Stimulated activated naive CD8-positive, alpha-beta T cell treated with anti-CD3 and anti-CD28 coated beads, Interleukin-15, amount 100 ng/mL, for 72 hours (primary cell): ENCODE measurements around the gene SLC2A5.

Experiments used
- ATAC-seq: fragments of 150-1000 bp; cut with Tn5 transposase; 2 replicates; pipeline ENCODE4 v1.10.0; 2021; ENCODE audit warnings: mild to moderate bottlenecking, moderate library complexity
- DNase-seq, 2 donors: peaks; one replicate each; pipeline ENCODE4 v3.0.0; 2021 to 2022
- H3K27ac Mint-ChIP-seq, 2 donors: one replicate each; pipeline ENCODE4 v1.8.0; 2022; ENCODE audit warnings: mild to moderate bottlenecking in 2 of 2, mixed read lengths in 2 of 2, moderate library complexity in 2 of 2
- H3K27me3 Mint-ChIP-seq: one replicate; pipeline ENCODE4 v1.8.0; 2022; ENCODE audit warnings: mixed read lengths
- H3K4me1 Mint-ChIP-seq: one replicate; pipeline ENCODE4 v1.8.0; 2022; ENCODE audit warnings: mild to moderate bottlenecking, mixed read lengths
- H3K4me3 Mint-ChIP-seq, 2 donors: one replicate each; pipeline ENCODE4 v1.8.0; 2022; ENCODE audit warnings: mild to moderate bottlenecking in 2 of 2, mixed read lengths in 2 of 2, moderate library complexity in 1 of 2
- H3K9me3 Mint-ChIP-seq, 2 donors: one replicate each; pipeline ENCODE4 v1.8.0; 2022; ENCODE audit warnings: mixed read lengths in 2 of 2

Gene SLC2A5

DNA sequence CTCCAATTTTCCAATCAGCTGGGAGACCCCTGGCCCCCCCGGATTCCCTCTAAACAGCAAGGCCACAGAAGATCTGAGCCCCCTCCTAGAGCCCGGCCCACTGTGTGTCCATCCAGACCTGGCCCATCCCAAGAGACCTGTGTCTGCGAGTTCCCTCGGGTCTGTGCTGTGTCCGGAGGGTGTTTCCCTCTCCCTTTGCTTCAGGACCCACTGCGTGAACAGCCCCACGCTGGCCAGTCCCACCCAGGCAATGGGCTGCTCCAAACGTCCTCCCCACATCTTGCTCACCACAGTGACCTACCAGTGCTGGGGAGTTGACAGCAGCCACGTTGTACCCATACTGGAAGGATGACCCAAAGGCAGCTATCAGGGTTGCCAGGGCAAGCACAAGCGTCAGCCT lies 11.6 kb downstream of the SLC2A5 start:
- peak; percentile 12 for ATAC-seq
- DNase-seq, result no peak
- Mint-ChIP-seq H3K9me3 (no peaks in the 10 kb centered on the region), H3K27ac (no peak overlapping the region), H3K4me1 (no peaks in the 10 kb centered on the region), H3K4me3 (no peak overlapping the region), H3K27me3 (no peaks in the 10 kb centered on the region)

DNA sequence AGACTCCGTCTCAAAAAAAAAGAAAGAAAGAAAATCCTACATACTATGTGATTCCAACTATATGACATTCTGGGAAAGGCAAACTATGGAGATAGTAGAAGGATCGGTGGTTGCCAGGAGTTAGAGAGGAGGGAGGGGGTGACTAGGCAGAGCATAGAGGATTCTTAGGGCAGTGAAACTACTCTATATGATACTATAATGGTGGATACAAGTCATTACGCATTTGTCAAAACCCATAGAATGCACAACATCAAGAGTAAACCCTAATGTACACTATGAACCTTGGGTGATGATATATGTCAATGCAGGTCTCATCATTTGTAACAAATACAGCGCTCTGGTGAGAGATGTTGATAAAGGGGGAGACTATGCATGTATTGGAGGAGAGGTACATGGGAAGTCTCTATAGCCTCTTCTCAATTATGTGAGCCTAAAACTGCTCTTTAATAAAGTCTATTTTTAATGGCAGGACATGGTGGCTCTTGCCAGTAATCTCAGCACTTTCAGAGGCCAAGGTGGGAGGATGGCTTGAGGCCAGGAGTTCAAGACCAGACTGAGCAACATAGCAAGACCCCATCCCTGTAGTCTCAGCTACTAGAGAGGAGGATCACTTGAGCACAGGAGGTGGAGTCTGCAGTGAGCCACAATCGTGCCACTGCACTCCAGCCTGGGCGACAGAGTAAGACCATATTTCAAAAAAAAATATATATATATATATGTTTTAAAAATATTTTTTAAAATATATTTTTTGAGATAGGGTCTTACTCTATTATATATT lies 17.0 kb downstream of the SLC2A5 start:
- ATAC-seq (peak; percentile 40), DNase-seq (no peak)
- no peaks in the 10 kb centered on the region for H3K27me3 Mint-ChIP-seq
- H3K27ac Mint-ChIP-seq, result no peak overlapping the region
- H3K9me3 Mint-ChIP-seq, result no peaks in the 10 kb centered on the region
- H3K4me1 Mint-ChIP-seq, result no peaks in the 10 kb centered on the region
- no peak overlapping the region for H3K4me3 Mint-ChIP-seq

DNA sequence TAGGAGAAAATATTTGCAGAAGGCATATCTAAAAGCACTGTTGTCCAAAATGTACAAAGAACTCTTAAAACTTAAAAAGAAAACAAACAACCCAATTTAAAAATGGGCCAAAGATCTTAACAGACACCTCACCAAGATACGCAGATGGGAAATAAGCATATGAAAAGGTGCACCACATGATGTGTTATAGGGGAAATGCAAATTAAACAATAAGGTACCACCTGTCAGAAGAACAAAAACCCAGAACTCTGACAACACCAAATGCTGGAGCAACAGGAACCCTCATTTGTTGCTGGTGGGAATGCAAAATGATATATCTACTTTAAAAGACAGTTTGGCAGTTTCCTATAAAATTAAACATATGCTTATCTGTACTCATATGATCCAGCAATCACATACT lies 18.1 kb downstream of the SLC2A5 start:
- Mint-ChIP-seq H3K4me3 (no peak overlapping the region), H3K27ac (no peak overlapping the region), H3K27me3 (no peaks in the 10 kb centered on the region), H3K4me1 (no peaks in the 10 kb centered on the region), H3K9me3 (no peaks in the 10 kb centered on the region)
- ATAC-seq (no peak), DNase-seq (no peak)

DNA sequence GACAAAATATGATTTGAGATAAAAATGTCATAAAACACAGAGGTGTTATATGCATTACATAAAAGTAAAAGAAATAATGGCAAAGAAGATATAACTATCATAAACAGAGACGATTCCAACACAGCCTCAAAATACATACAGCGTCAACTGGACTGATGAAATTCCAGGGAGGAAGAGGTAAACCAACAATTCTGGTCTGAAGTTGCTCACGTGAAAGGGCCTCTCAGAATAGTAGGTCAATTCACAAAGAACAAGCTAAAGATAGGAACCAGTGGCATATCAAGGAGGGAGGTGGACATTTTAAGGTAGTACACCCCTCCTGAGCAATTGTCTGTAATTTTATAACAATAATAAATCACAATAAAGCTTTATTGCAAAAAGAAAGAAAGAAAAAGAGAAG lies 18.6 kb downstream of the SLC2A5 start:
- no peaks in the 10 kb centered on the region for H3K9me3 Mint-ChIP-seq
- no peak overlapping the region for H3K27ac Mint-ChIP-seq
- DNase-seq, result no peak

DNA sequence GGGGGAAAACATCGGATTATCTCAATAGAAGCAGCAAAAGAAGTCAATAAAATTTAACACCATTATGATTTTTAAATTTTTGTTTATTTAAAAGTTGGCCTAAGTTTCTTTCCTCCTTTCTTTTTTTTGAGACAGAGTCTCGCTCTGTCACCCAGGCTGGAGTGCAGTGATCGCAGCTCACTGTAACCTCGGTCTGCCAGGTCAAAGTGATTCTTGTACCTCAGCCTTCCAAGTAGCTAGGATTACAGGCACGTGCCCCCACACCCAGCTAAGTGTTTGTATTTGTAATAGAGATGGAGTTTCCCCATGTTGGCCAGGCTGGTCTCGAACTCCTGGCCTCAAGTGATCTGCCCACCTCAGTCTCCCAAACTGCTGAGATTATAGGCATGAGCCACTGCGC lies 20.9 kb downstream of the SLC2A5 start:
- DNase-seq (no peak), ATAC-seq (no peak)
- H3K4me3 Mint-ChIP-seq, result no peak overlapping the region
- H3K4me1 Mint-ChIP-seq, result no peaks in the 10 kb centered on the region
- no peaks in the 10 kb centered on the region for H3K9me3 Mint-ChIP-seq
- no peak overlapping the region for H3K27ac Mint-ChIP-seq
- no peaks in the 10 kb centered on the region for H3K27me3 Mint-ChIP-seq

More for the DNA sequence above, 18.6 kb downstream of the SLC2A5 start:
- Mint-ChIP-seq H3K4me3 (no peak overlapping the region), H3K4me1 (no peaks in the 10 kb centered on the region), H3K27me3 (no peaks in the 10 kb centered on the region)
- no peak for ATAC-seq

DNA sequence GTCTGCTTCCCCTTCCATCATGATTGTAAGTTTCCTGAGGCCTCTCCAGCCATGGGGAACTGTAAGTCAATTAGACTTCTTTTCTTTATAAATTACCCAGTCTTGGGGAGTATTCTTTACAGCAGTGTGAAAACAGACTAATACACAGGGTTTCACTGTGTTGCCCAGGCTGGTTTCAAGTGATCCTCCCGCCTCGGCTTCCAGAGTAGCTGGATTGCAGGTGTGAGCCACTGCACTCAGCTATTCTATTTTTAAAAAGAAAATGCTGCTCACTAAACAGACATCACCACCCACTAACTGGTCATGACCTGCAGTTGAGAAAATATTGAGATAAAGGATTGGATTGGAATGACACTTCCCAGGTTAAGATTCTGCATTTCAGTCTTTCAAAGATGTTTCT lies 22.4 kb downstream of the SLC2A5 start:
- Mint-ChIP-seq H3K9me3 (no peaks in the 10 kb centered on the region), H3K27me3 (no peaks in the 10 kb centered on the region), H3K4me3 (no peak overlapping the region), H3K4me1 (no peaks in the 10 kb centered on the region), H3K27ac (no peak overlapping the region)
- no peak for DNase-seq
- no peak for ATAC-seq

DNA sequence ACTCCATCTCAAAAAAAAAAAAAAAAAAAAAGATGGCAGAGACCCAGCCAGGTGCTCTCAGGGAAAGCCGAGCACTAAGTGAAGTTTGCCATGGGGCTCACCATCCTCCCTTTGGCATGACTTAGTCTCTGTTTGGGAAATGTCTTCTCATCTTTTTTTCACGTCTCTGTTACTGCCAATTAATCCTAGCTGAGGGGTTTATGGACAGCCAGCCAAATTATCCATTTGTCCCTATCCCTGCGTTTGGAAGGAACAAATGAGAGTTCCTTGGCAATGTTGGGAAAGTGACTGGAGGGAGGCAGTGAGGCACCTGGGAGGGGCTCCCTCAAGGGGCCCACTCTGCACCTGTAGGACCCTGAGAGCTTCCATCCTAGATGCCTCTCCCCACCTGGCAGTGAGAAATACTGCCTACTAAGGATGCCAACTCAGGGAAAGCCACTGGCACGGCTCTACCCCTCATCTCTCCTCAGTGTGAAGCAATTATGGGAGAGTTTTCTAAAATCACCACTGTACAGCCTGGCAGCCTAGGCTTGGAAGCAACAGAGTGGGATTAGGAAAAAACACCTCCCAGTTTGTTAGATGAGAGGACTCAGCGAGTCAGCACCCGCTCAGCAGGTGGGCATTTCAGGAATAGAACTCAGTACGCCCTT lies 23.4 kb downstream of the SLC2A5 start:
- H3K9me3 Mint-ChIP-seq, result no peaks in the 10 kb centered on the region
- no peaks in the 10 kb centered on the region for H3K4me1 Mint-ChIP-seq
- H3K27me3 Mint-ChIP-seq, result no peaks in the 10 kb centered on the region
- ATAC-seq (no peak), DNase-seq (no peak)
- no peak overlapping the region for H3K27ac Mint-ChIP-seq
- H3K4me3 Mint-ChIP-seq, result no peak overlapping the region

DNA sequence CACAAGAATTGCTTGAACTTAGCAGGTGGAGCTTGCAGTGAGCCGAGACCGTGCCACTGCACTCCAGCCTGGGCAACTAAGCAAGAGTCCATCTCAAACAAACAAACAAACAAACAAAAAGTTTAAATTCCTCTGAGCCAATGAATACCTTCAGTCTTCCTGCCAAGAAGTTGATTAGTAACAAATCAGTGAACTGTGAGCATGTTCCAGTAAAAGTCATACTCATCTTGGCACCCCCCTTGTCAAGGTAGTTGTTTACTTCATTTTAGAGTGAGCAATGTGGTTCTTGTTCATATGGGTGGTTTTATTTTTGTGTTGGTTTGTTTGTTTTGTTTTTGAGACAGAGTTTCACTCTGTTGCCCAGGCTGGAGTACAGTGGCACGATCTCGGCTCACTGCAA lies 25.2 kb downstream of the SLC2A5 start:
- H3K27me3 Mint-ChIP-seq, result no peaks in the 10 kb centered on the region
- ATAC-seq (no peak), DNase-seq (no peak)
- H3K27ac Mint-ChIP-seq, result no peak overlapping the region
- H3K4me1 Mint-ChIP-seq, result no peaks in the 10 kb centered on the region
- H3K9me3 Mint-ChIP-seq, result no peaks in the 10 kb centered on the region
- H3K4me3 Mint-ChIP-seq, result no peak overlapping the region

DNA sequence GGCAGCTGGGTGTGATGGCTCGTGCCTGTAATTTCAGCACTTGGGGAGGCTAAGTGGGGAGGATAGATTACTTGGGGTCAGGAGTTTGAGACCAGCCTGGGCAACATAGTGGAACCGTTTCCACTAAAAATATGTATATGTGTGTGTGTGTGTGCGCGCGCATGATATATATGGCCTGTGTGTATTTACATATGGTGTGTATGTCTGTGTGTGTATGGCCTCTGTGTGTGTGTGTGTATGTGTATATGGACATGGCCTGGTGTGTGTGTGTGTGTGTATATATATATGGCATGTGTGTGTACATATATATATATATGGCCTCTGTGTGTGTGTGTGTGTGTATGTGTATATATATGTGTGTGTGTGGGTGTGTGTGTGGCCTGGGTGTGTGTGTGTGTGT lies 27.2 kb downstream of the SLC2A5 start:
- Mint-ChIP-seq H3K4me1 (no peaks in the 10 kb centered on the region), H3K27ac (no peak overlapping the region), H3K27me3 (no peaks in the 10 kb centered on the region), H3K9me3 (no peaks in the 10 kb centered on the region), H3K4me3 (no peak overlapping the region)
- ATAC-seq, result no peak
- no peak for DNase-seq

DNA sequence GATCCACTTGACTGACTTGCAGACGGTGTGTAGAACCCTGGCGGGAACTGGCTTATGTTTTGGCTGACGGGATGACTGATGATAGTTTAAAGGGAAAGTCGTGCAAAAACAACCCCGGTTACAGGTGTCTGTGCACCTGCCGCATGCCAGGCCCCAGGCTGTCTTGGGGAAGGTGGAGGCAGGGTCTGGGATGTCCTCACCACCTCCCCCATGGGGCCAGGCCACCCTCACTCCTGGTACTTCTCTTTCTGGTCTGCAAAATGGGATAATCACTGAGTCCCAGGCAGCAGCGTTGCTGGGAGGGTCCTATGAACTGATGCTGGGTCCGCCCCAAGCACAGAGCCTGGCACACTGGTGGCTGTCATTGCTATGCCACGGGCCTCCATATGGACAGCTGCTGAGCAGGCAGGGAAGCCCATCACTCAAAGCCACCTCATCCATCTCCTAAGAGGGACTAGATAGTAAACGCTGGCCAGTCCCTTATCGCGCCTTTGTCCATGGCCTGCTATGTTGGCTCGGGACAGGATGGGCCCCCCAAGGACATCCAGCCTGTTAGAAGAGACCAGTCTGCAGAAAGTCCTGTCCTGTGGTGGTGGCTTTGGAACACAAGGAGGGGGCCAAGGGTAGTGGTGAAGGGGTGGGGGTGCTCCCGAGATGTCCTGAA lies 28.2 kb downstream of the SLC2A5 start:
- Mint-ChIP-seq H3K4me3 (no peak overlapping the region), H3K9me3 (peaks cover 0 to under 1% of the 10 kb centered on the region in 2 donors), H3K27me3 (no peaks in the 10 kb centered on the region), H3K4me1 (no peaks in the 10 kb centered on the region), H3K27ac (peak overlapping the region in 1 of 2 donors; percentile 24)
- DNase-seq (no peak), ATAC-seq (no peak)

DNA sequence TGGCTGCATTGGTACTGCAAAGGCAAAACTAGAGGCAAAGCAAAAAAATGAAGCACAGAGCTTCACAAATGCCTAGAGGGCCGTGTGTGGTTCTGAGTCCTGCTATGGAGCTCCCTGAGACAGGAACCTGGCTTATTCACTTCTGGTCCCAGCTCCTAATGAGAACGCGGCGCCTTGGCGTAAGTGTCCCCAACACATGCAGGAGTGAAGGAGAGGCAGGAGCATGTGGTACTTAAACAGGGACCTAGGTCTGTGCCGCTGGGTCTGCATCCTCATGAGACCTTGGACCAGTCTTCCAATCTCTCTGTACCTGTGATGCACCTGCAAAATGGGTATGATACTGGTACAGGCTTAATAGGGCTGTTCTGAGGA lies 28.8 kb downstream of the SLC2A5 start:
- Mint-ChIP-seq H3K4me1 (no peaks in the 10 kb centered on the region), H3K9me3 (peaks cover 1 to 6% of the 10 kb centered on the region in 2 donors), H3K4me3 (no peak overlapping the region), H3K27ac (peak overlapping the region in 1 of 2 donors; percentile 24), H3K27me3 (no peaks in the 10 kb centered on the region)
- no peak for ATAC-seq
- no peak for DNase-seq

DNA sequence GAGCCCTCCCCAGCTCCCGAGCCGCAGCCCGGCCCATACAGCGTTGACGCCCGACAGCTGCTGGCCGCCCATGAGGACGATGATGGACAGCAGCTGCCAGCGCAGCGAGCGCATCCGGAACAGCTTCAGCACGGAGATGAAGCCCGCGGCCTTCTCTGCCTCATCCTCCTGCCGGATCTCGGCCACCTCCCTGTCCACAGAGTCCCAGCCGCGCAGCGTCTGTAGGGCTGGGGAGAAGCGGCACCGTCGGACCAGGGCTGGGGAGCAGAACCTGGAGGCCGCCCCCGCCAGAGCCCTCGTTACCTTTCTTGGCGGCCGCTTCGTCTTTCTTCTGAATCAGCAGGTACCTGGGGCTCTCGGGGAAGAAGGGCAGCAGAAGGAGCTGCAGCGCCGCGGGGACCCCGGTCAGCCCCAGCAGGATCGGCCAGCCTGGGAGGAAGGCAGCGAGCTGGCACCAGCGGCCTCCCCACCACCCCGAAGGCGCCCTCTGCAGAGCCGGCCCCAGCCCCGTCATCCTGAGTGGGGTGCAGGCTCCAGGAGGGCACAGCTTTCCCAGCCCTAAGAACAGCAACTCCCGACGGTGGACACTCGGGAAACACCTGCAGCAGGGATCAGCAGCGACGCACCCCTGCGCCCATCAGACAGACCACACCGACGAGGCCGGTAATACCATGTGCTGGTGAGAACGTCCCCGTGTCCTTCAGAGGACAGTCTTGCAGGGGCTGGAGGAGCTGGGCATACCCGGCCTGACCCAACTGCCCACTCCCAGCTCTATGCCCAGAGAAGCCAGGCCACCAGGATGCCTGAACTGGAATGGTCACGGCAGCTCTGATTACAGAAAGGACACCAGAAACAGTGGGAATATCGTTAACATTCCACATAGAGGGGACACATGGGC lies 29.4 kb downstream of the SLC2A5 start:
- peaks cover 6 to 13% of the 10 kb centered on the region in 2 donors for H3K9me3 Mint-ChIP-seq
- no peak overlapping the region for H3K27ac Mint-ChIP-seq
- H3K4me1 Mint-ChIP-seq, result no peaks in the 10 kb centered on the region
- peak; percentile 20 for ATAC-seq
- H3K27me3 Mint-ChIP-seq, result no peaks in the 10 kb centered on the region
- no peak overlapping the region for H3K4me3 Mint-ChIP-seq
- no peak for DNase-seq

DNA sequence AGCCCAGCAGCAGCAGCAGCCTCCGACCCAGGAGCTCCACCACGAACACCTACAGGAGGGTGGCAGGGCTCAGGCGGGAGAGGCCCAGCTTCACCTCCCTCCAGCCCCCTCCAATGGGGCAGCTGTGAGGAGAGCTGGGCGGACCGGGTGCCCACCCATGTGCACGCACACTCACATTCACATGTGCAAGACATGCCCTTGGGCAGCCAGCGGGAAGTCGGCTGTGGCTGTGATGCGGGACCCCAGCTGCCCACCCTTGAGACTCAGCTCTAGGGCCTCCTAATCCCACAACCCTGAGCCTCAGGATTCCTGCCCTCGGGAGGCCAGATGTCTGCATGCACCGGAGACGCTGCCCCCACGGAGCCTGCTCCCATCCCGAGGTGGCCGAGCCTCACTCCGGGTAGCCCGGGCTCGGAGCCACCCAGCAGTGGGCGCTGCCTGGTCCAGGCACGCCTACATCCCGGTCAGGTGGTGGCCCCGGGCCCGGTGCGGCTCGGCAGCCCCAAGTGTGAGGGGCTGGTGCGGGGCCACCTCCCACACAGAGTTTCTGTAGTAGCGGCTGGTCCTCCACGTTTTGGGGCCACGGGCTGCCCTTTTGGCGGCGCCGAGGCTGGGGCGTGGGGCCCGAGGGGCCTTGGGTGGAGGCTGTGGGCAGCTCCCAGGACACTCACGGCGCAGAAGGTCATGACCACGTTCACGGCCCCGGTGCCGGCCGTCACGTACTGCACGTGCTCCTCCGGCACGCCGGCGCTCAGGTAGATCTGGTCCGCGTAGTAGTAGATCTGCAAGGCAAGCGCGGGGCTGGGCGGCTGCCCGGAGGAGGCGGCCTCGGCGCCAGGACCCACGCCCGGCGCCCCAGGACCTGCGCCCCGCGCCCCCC lies 30.3 kb downstream of the SLC2A5 start:
- no peak overlapping the region for H3K27ac Mint-ChIP-seq
- DNase-seq (no peak), ATAC-seq (peak; percentile 9)
- no peak overlapping the region for H3K4me3 Mint-ChIP-seq
- H3K27me3 Mint-ChIP-seq, result peaks cover 2% of the 10 kb centered on the region
- peaks cover 14 to 22% of the 10 kb centered on the region in 2 donors for H3K9me3 Mint-ChIP-seq
- H3K4me1 Mint-ChIP-seq, result no peaks in the 10 kb centered on the region

DNA sequence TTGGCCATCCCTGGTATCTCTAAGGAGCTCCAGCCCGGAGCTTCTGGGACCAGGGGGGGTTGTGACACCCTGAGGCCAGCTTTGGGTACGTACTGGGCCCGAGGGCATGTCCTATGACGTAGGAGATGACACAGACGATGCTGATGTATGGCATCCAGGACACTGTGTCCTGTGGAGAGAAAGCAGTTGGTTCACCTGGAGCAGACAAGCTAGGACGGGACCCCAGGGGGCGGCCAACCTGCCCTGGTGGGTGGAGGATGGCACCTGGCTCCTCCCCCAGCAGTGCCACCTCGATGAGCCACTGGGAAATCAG lies 31.1 kb downstream of the SLC2A5 start:
- Mint-ChIP-seq H3K4me3 (no peak overlapping the region), H3K27ac (no peak overlapping the region), H3K27me3 (peaks cover 8% of the 10 kb centered on the region), H3K9me3 (peaks cover 15 to 27% of the 10 kb centered on the region in 2 donors), H3K4me1 (no peaks in the 10 kb centered on the region)
- ATAC-seq (no peak), DNase-seq (no peak)
